RCC 7860 (cell line): ENCODE measurements around the gene ALDH1A2.
A peak's percentile ranks its signal among the peaks of the same experiment; 100 is the strongest.
"Not testable (repeated sequence)": the region's sequence is repeated elsewhere in the genome, so short reads cannot be mapped to it uniquely, and the experiment has no call there.

ENCODE experiments used
- DNase-seq: peaks from one replicate; pipeline ENCODE4 v3.0.0-alpha.2; 2015; ENCODE audit warnings: low spot score
- FAIRE-seq: peaks from 2 replicates; lab custom pipeline; 2012; peaks lifted over from hg19 to GRCh38; lab: Jason Lieb, UNC

Gene ALDH1A2

GRCh38 chr15:58065445-58066041 lies at the start of gene ALDH1A2:
ALDH1A2 (minus strand) TSS chr15:58065711; CDS start chr15:58065650, 61 bp downstream.
- no peak for FAIRE-seq
- DNase-seq = no peak

GRCh38 chr15:58114812-58115211 lies 49.3 kb upstream of the ALDH1A2 start:
- FAIRE-seq = no peak
- no peak for DNase-seq

GRCh38 chr15:58114388-58114787 lies 48.9 kb upstream of the ALDH1A2 start:
- DNase-seq = no peak
- no peak for FAIRE-seq

GRCh38 chr15:58113358-58113757 lies 47.8 kb upstream of the ALDH1A2 start:
- DNase-seq, FAIRE-seq: not testable (repeated sequence)

GRCh38 chr15:58111718-58112104 lies 46.2 kb upstream of the ALDH1A2 start:
- FAIRE-seq (no peak), DNase-seq (no peak)

- no peak for FAIRE-seq
- DNase-seq = no peak
Observed at GRCh38 chr15:58110999-58111717, 45.6 kb upstream of the ALDH1A2 start.

GRCh38 chr15:58109419-58109818 lies 43.9 kb upstream of the ALDH1A2 start:
- FAIRE-seq = no peak
- no peak for DNase-seq

- no peak for FAIRE-seq
- no peak for DNase-seq
Observed at GRCh38 chr15:58108117-58108516, 42.6 kb upstream of the ALDH1A2 start.

GRCh38 chr15:58103482-58103881 lies 38.0 kb upstream of the ALDH1A2 start:
- FAIRE-seq = no peak
- no peak for DNase-seq

GRCh38 chr15:58096529-58097084 lies 31.1 kb upstream of the ALDH1A2 start:
- DNase-seq (no peak), FAIRE-seq (no peak)

GRCh38 chr15:58095415-58095814 lies 29.9 kb upstream of the ALDH1A2 start:
- DNase-seq = no peak
- FAIRE-seq = no peak

- DNase-seq = no peak
- FAIRE-seq = no peak
Observed at GRCh38 chr15:58087871-58088270, 22.4 kb upstream of the ALDH1A2 start.

- FAIRE-seq = no peak
- DNase-seq = no peak
Observed at GRCh38 chr15:58086491-58086890, 21.0 kb upstream of the ALDH1A2 start.

GRCh38 chr15:58083526-58083925 lies 18.0 kb upstream of the ALDH1A2 start:
- no peak for FAIRE-seq
- no peak for DNase-seq

- FAIRE-seq (no peak), DNase-seq (no peak)
Observed at GRCh38 chr15:58081891-58082290, 16.4 kb upstream of the ALDH1A2 start.

GRCh38 chr15:58081456-58081855 lies 15.9 kb upstream of the ALDH1A2 start:
- DNase-seq = no peak
- FAIRE-seq = no peak

- DNase-seq, FAIRE-seq: not testable (repeated sequence)
Observed at GRCh38 chr15:58080959-58081358, 15.4 kb upstream of the ALDH1A2 start.

GRCh38 chr15:58080398-58080797 lies 14.9 kb upstream of the ALDH1A2 start:
- no peak for DNase-seq
- FAIRE-seq = no peak

GRCh38 chr15:58078591-58078990 lies 13.1 kb upstream of the ALDH1A2 start:
- FAIRE-seq = no peak
- DNase-seq = no peak

- no peak for DNase-seq
Observed at GRCh38 chr15:58077427-58077826, 11.9 kb upstream of the ALDH1A2 start.

GRCh38 chr15:58074452-58074851 lies 8.9 kb upstream of the ALDH1A2 start:
- DNase-seq (no peak), FAIRE-seq (no peak)

More at GRCh38 chr15:58077427-58077826, 11.9 kb upstream of the ALDH1A2 start:
- no peak for FAIRE-seq

GRCh38 chr15:58070801-58071418 lies 5.4 kb upstream of the ALDH1A2 start:
- FAIRE-seq (peak; percentile 54), DNase-seq (peak; percentile 22)
